GM18507 (cell line): ENCODE results near the gene KCNAB1.
"Not testable (repeated sequence)": the region's sequence is repeated elsewhere in the genome, so short reads cannot be mapped to it uniquely, and the experiment has no call there.

ENCODE experiments used
- DNase-seq: peaks from one replicate; pipeline ENCODE4 v3.0.0; 2011; ENCODE audit warnings: low read depth; ENCODE audit not compliant: insufficient read length; ENCODE audit errors: extremely low spot score
- FAIRE-seq: peaks from 2 replicates; lab custom pipeline; 2011; peaks lifted over from hg19 to GRCh38; lab: Jason Lieb, UNC

Gene KCNAB1

GRCh38 chr3:156251424-156251823, 131.0 kb downstream of the KCNAB1 start:
- FAIRE-seq, result no peak
- DNase-seq, result no peak

- FAIRE-seq (no peak), DNase-seq (no peak)
Observed at GRCh38 chr3:156252656-156253055, 132.3 kb downstream of the KCNAB1 start.

- no peak for DNase-seq
Observed at GRCh38 chr3:156253150-156253549, 132.8 kb downstream of the KCNAB1 start.

GRCh38 chr3:156256256-156256655, 135.9 kb downstream of the KCNAB1 start:
- FAIRE-seq (no peak), DNase-seq (no peak)

More at GRCh38 chr3:156253150-156253549, 132.8 kb downstream of the KCNAB1 start:
- no peak for FAIRE-seq

- no peak for FAIRE-seq
- DNase-seq, result no peak
Observed at GRCh38 chr3:156256945-156257344, 136.6 kb downstream of the KCNAB1 start.

GRCh38 chr3:156258301-156258700, 137.9 kb downstream of the KCNAB1 start:
- DNase-seq (no peak), FAIRE-seq (no peak)

GRCh38 chr3:156259896-156260295, 139.5 kb downstream of the KCNAB1 start:
- FAIRE-seq (no peak), DNase-seq (no peak)

GRCh38 chr3:156260331-156260730, 140.0 kb downstream of the KCNAB1 start:
- FAIRE-seq (no peak), DNase-seq (no peak)

- FAIRE-seq (no peak), DNase-seq (no peak)
Observed at GRCh38 chr3:156264771-156265170, 144.4 kb downstream of the KCNAB1 start.

- FAIRE-seq (no peak), DNase-seq (no peak)
Observed at GRCh38 chr3:156271508-156271907, 151.1 kb downstream of the KCNAB1 start.

GRCh38 chr3:156271995-156272719, 151.8 kb downstream of the KCNAB1 start:
- DNase-seq (no peak), FAIRE-seq (no peak)

- FAIRE-seq (no peak), DNase-seq (no peak)
Observed at GRCh38 chr3:156273111-156273694, 152.8 kb downstream of the KCNAB1 start.

GRCh38 chr3:156274791-156275190, 154.4 kb downstream of the KCNAB1 start:
- DNase-seq (no peak), FAIRE-seq (no peak)

- not testable (repeated sequence) for DNase-seq
Observed at GRCh38 chr3:156284637-156285036, 164.3 kb downstream of the KCNAB1 start.

GRCh38 chr3:156285626-156286025, 165.2 kb downstream of the KCNAB1 start:
- DNase-seq (no peak), FAIRE-seq (no peak)

More at GRCh38 chr3:156284637-156285036, 164.3 kb downstream of the KCNAB1 start:
- not testable (repeated sequence) for FAIRE-seq

- no peak for DNase-seq
- no peak for FAIRE-seq
Observed at GRCh38 chr3:156290924-156291271, 170.5 kb downstream of the KCNAB1 start.

- no peak for DNase-seq
- FAIRE-seq, result no peak
Observed at GRCh38 chr3:156291272-156292123, 171.1 kb downstream of the KCNAB1 start.

GRCh38 chr3:156293566-156293965, 173.2 kb downstream of the KCNAB1 start:
- DNase-seq (no peak), FAIRE-seq (no peak)

- FAIRE-seq, result no peak
- DNase-seq, result no peak
Observed at GRCh38 chr3:156297582-156297981, 177.2 kb downstream of the KCNAB1 start.

GRCh38 chr3:156298014-156298413, 177.6 kb downstream of the KCNAB1 start:
- DNase-seq (no peak), FAIRE-seq (no peak)
